Measurements from ENCODE around the gene ZDHHC7.

DNA sequence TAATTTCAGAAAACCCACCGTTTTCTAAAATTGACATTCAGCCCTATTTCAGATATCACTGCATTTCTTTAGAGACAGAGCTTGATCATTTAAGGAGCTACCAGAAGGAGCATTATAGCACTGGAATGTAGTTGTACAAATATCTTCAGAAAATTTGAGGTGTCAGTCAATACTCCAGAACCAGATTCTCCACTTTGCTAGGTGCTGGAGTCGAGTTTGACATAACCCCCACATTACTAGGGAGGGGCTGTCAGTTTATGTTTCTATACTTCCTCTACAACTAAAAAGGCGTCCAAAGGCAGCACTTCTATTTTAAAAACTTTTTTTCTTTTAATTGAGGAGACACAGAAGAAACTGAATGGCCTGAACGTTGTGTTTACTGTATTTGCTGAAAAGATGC lies 15.4 kb upstream of the ZDHHC7 start:
- no peak for TF ChIP-seq TOX (CRISPR knock-in tag; IDR thresholded peaks at IDR 0.05; ENCODE audit: borderline replicate concordance)
- no peak for TF ChIP-seq ZFP30 (CRISPR knock-in tag; IDR thresholded peaks at IDR 0.05)
- no peak for TF ChIP-seq PATZ1 (CRISPR knock-in tag; IDR thresholded peaks at IDR 0.05; ENCODE audit: borderline replicate concordance)
- TF ChIP-seq ARNTL (CRISPR knock-in tag; IDR thresholded peaks at IDR 0.05; ENCODE audit: borderline replicate concordance, low read depth), result no peak
- no peak for TF ChIP-seq ZNF70 (CRISPR knock-in tag; IDR thresholded peaks at IDR 0.05)
- no peak for TF ChIP-seq BACH2 (CRISPR knock-in tag; IDR thresholded peaks at IDR 0.05; ENCODE audit: borderline replicate concordance)
- TF ChIP-seq ZNF8 (CRISPR knock-in tag; IDR thresholded peaks at IDR 0.05), result no peak
- TF ChIP-seq ZC3H10 (CRISPR knock-in tag; IDR thresholded peaks at IDR 0.05), result no peak
- no peak for TF ChIP-seq PPARA (CRISPR knock-in tag; IDR thresholded peaks at IDR 0.05; ENCODE audit: borderline replicate concordance)
- TF ChIP-seq CREB5 (CRISPR knock-in tag; IDR thresholded peaks at IDR 0.05; ENCODE audit: low read depth), result no peak
- no peak for TF ChIP-seq ZFP3 (CRISPR knock-in tag; IDR thresholded peaks at IDR 0.05)
